ENCODE measurements around the gene SORT1. TPM values are rescaled to one million over a fixed set of nuclear protein-coding genes. Genes with fewer than 3 reads are reported as not detected.
"Not testable (repeated sequence)": the region's sequence is repeated elsewhere in the genome, so short reads cannot be mapped to it uniquely, and the experiment has no call there.

The SORT1 gene
- total and polyA plus RNA-seq, 2 of the 8 experiments (the other 6 are each of a cell fraction or from before 2014, with no cell fraction given), result 18.7 to 69.6 TPM

DNA sequence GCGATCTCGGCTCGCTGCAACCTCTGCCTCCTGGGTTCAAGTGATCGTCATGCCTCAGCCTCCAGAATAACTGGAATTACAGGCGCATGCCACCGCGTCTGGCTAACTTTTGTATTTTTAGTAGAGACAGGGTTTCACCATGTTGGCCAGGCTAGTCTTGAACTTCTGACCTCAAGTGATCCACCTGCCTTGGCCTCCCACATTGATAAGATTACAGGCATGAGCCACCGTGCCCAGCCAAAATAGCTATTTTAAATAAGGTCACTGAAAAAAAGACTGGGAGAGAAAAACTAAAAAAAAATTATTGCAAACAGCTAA lies 2.5 kb downstream of the SORT1 start:
- DNase-seq (ENCODE audit: low read depth in 1 of 2, low spot score in 2 of 2); H4K91ac ChIP-seq (replicated peaks; ENCODE audit: insufficient read length, low read length); H3K27ac ChIP-seq (ENCODE audit: low read depth, low read length); H4K8ac ChIP-seq (ENCODE audit: extremely low read depth, insufficient read depth, low read length); H3K4ac ChIP-seq (replicated peaks; ENCODE audit: insufficient read length, low read depth, low read length); H3K9me3 ChIP-seq (ENCODE audit: insufficient read depth in 2 of 2, low read depth in 1 of 2, low read length in 1 of 2); H4K20me1 ChIP-seq (replicated peaks in 1 of 2; ENCODE audit: control insufficient read depth in 1 of 2, insufficient read depth in 2 of 2, low read length in 2 of 2); H2BK5ac ChIP-seq (ENCODE audit: low read depth, low read length); H2BK20ac ChIP-seq (ENCODE audit: low read length); H3K9ac ChIP-seq (replicated peaks in 1 of 4; ENCODE audit: extremely low read depth in 1 of 4, low read depth in 3 of 4, low read length in 3 of 4); H3K4me2 ChIP-seq (ENCODE audit: insufficient read depth in 1 of 2, low read depth in 2 of 2, low read length in 2 of 2); H3K27me3 ChIP-seq (replicated peaks in 1 of 4; ENCODE audit: control insufficient read depth in 3 of 4, extremely low read depth in 1 of 4, insufficient read depth in 3 of 4, low read length in 3 of 4); H2BK15ac ChIP-seq (ENCODE audit: low read length); H3K18ac ChIP-seq (ENCODE audit: extremely low read depth, low read length); H3K4me3 ChIP-seq (ENCODE audit: extremely low read depth in 1 of 4, insufficient read depth in 2 of 4, low read depth in 3 of 4, low read length in 4 of 4); H2BK120ac ChIP-seq (replicated peaks; ENCODE audit: low read depth, low read length); H3K79me1 ChIP-seq (ENCODE audit: low read depth, low read length); H2AK5ac ChIP-seq (ENCODE audit: low read depth, low read length); H3K23me2 ChIP-seq (ENCODE audit: low read depth, low read length); H3K56ac ChIP-seq (replicated peaks; ENCODE audit: insufficient read length, low read depth, low read length); H3K36me3 ChIP-seq (ENCODE audit: control insufficient read depth in 2 of 4, insufficient read depth in 4 of 4, low read length in 3 of 4); H3K14ac ChIP-seq (ENCODE audit: insufficient read length); H4K5ac ChIP-seq (ENCODE audit: insufficient read length, low read depth, low read length); FAIRE-seq; H3K23ac ChIP-seq (ENCODE audit: insufficient read length); H2AFZ ChIP-seq (ENCODE audit: low read length); H2BK12ac ChIP-seq (ENCODE audit: low read depth, low read length): not testable (repeated sequence)
- Histone ChIP-seq H3K79me2 (ENCODE audit: control insufficient read depth in 1 of 2, insufficient read depth in 2 of 2, low read length in 2 of 2) (peaks cover 0 to 65% of the 10 kb centered on the region in 2 experiments; a peak in 3 of 4 replicates), H3K4me1 (replicated peaks in 1 of 4; ENCODE audit: control insufficient read depth in 3 of 4, insufficient read depth in 4 of 4, low read length in 3 of 4) (peaks cover 3 to 10% (median 7%) of the 10 kb centered on the region in 4 experiments; a peak in 6 of 7 replicates)
- 79% methylated on average over 8 of the region's 8 CpGs; no CpG with 5 or more reads in 1 of the 2 experiments for WGBS, 2 experiments (ENCODE audit: extremely low coverage in 1 of 2, insufficient coverage in 1 of 2, insufficient read length in 1 of 2, insufficient replicate concordance in 2 of 2, low coverage in 1 of 2, low lambda C conversion rate in 2 of 2, missing lambda C conversion rate in 1 of 2)
- POLR2A ChIA-PET (ENCODE audit: partially characterized antibody), result interaction anchor here (0.6 to 2.4 kb wide), 4 partner anchors 9 to 118 kb away, joined by 3 to 13 read pairs (median 3); no protein-coding TSS in a partner anchor
- CTCF ChIA-PET (ENCODE audit: partially characterized antibody), result interaction anchor here (1.1 kb wide), 1 partner anchor 132 kb away, joined by 3 read pairs; no protein-coding TSS in a partner anchor
